ENCODE data around the gene ANXA2. TPM values are rescaled to one million over a fixed set of nuclear protein-coding genes. Genes with fewer than 3 reads are reported as not detected.
"Not testable (repeated sequence)": the region's sequence is repeated elsewhere in the genome, so short reads cannot be mapped to it uniquely, and the experiment has no call there.

Gene ANXA2
- polyA plus RNA-seq, 1 donor = 650 TPM

DNA sequence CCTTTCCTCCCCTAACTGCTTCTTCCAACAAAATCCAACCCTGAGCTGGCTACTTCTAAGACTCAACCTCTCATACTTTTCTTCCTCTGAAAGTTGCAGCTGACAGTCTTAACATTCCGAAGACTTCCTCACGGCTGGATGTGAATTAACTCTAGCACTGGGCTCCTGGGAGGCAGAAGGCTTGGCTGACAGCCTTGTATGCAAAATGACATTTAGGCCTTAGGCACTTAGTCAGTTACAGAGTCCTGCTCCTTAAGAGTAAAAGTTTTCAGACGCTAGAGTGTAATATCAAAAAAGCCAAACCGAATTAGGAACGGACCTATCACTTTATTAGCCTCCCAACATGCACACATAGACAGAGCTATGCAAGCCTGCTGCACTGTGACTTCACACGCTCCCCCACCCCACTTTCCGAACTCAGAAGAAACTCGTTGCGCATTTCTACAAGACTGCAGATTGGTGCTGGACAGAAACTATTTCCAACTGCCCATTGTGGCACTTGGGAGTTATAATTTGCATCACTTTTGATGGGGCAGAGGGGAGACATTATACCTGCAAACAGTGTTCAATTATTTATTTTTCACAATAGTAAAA, 15.5 kb upstream of the ANXA2 start:
- H3K27ac ChIP-seq (ENCODE audit: low read length) = no peak overlapping the region

DNA sequence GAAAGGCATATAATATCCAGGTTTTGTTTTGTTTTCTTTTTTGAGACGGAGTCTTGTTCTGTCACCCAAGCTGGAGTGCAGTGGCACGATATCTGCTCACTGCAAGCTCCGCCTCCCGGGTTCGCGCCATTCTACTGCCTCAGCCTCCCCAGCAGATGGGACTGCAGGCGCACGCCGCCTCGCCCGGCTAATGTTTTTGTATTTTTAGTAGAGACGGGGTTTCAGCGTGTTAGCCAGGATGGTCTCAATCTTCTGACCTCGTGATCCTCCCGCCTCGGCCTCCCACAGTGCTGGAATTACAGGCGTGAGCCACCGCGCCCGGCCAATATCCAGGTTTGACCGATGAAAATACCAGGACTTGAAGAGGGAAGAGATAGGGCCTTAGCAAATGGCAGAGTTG, 15.0 kb upstream of the ANXA2 start:
- 100% methylated on average over 3 of the region's 21 CpGs for WGBS (ENCODE audit: insufficient coverage, low lambda C conversion rate)
- H3K36me3 ChIP-seq (ENCODE audit: control insufficient read depth, insufficient read depth, low read length); H3K27ac ChIP-seq (ENCODE audit: low read length); DNase-seq; H3K4me1 ChIP-seq (ENCODE audit: control insufficient read depth, insufficient read depth, low read length); H3K4me3 ChIP-seq (ENCODE audit: low read length); H3K9me3 ChIP-seq (ENCODE audit: control insufficient read depth, low read depth, low read length); H3K27me3 ChIP-seq (ENCODE audit: control insufficient read depth, insufficient read depth, low read length): not testable (repeated sequence)

More for the DNA sequence above, 15.5 kb upstream of the ANXA2 start:
- Histone ChIP-seq H3K36me3 (ENCODE audit: control insufficient read depth, insufficient read depth, low read length) (no peaks in the 10 kb centered on the region), H3K4me1 (ENCODE audit: control insufficient read depth, insufficient read depth, low read length) (peaks cover 5% of the 10 kb centered on the region), H3K9me3 (ENCODE audit: control insufficient read depth, low read depth, low read length) (no peaks in the 10 kb centered on the region), H3K27me3 (ENCODE audit: control insufficient read depth, insufficient read depth, low read length) (no peaks in the 10 kb centered on the region), H3K4me3 (ENCODE audit: low read length) (no peak overlapping the region)
- WGBS (ENCODE audit: insufficient coverage, low lambda C conversion rate) = no CpG with 5 or more reads among the region's 9 CpGs
- no peak for DNase-seq

DNA sequence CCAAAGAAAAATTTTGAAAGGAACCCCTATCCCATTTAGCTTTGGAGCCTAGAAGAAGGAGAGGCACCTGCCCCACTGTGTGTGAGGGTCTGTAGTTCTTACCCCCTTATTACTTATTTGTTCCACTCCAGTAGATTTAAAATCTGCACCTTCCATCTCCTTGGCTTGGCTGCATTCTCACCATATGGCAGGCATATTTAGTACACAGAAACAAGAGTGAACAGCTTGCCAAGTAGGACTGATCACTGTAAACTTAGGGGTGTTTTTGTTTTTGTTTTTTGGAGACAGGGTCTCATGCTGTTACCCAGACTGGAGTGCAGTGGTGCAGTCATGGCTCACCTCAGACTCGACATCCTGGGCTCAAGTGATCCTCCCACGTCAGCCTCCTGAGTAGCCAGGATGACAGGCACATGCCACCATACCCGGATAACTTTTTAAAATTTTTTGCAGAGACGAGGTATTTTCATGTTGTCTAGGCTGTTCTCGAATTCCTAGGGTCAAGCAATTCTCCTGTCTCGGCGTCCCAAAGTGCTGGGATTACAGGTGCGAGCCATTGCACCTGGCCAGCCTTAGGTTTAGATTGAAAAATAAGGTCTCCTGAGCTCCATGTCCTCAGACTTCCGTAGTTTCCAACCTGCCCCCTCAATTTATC, 14.1 kb upstream of the ANXA2 start:
- H3K9me3 ChIP-seq (ENCODE audit: control insufficient read depth, low read depth, low read length) = no peaks in the 10 kb centered on the region
- no peak overlapping the region for H3K27ac ChIP-seq (ENCODE audit: low read length)
- H3K4me1 ChIP-seq (ENCODE audit: control insufficient read depth, insufficient read depth, low read length) = peaks cover 5% of the 10 kb centered on the region
- no peaks in the 10 kb centered on the region for H3K36me3 ChIP-seq (ENCODE audit: control insufficient read depth, insufficient read depth, low read length)
- no peaks in the 10 kb centered on the region for H3K27me3 ChIP-seq (ENCODE audit: control insufficient read depth, insufficient read depth, low read length)
- DNase-seq = no peak
- no CpG with 5 or more reads among the region's 9 CpGs for WGBS (ENCODE audit: insufficient coverage, low lambda C conversion rate)
- H3K4me3 ChIP-seq (ENCODE audit: low read length) = no peak overlapping the region

DNA sequence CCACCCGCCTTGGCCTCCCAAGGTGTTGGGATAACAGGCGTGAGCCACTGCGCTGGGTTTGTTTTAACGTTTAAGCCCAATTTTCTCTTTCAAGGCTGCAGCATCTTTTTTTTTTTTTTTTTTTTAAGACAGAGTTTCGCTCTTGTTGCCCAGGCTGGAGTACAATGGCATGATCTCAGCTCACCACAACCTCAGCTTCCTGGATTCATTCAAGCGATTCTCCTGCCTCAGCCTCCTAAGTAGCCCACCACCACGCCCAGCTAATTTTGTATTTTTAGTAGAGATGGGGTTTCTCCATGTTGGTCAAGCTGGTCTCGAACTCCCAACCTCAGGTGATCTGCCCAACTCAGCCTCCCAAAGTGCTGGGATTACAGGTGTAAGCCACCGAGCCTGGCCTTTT, 12.6 kb upstream of the ANXA2 start:
- not testable (repeated sequence) for H3K27me3 ChIP-seq (ENCODE audit: control insufficient read depth, insufficient read depth, low read length); DNase-seq; H3K4me1 ChIP-seq (ENCODE audit: control insufficient read depth, insufficient read depth, low read length); H3K9me3 ChIP-seq (ENCODE audit: control insufficient read depth, low read depth, low read length); H3K36me3 ChIP-seq (ENCODE audit: control insufficient read depth, insufficient read depth, low read length); H3K27ac ChIP-seq (ENCODE audit: low read length); H3K4me3 ChIP-seq (ENCODE audit: low read length)
- no CpG with 5 or more reads among the region's 9 CpGs for WGBS (ENCODE audit: insufficient coverage, low lambda C conversion rate)

- H3K27me3 ChIP-seq (ENCODE audit: control insufficient read depth, insufficient read depth, low read length) = no peaks in the 10 kb centered on the region
- H3K9me3 ChIP-seq (ENCODE audit: control insufficient read depth, low read depth, low read length) = no peaks in the 10 kb centered on the region
- peak overlapping the region; percentile 17 for H3K27ac ChIP-seq (ENCODE audit: low read length)
- H3K36me3 ChIP-seq (ENCODE audit: control insufficient read depth, insufficient read depth, low read length) = no peaks in the 10 kb centered on the region
- H3K4me1 ChIP-seq (ENCODE audit: control insufficient read depth, insufficient read depth, low read length) = peaks cover 5% of the 10 kb centered on the region
- H3K4me3 ChIP-seq (ENCODE audit: low read length) = no peak overlapping the region
- peak in 1 of 2 donors; percentile 76 for DNase-seq
Observed at GRCh38 chr15:60408463-60408981, 10.7 kb upstream of the ANXA2 start.

DNA sequence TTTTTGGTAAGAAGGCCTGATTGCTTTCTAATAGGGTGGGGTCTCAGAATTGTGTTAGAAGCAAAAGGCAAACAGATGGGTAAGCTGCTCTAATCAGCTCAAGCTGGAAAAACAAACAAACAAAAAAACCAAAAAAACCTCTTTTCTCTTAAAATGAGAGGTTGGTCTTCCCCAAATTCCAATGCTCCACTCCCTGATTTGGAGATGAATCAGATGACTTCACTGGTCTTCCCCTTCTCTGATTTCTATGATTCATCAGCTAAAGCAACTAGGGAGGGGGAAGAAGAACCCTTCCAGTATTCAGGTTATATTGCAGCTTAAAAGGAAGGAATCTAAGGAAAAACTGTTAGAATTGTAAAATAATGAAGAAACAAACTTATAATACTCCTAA, 9.6 kb upstream of the ANXA2 start:
- no peak for DNase-seq
- no peaks in the 10 kb centered on the region for H3K9me3 ChIP-seq (ENCODE audit: control insufficient read depth, low read depth, low read length)
- H3K27ac ChIP-seq (ENCODE audit: low read length) = no peak overlapping the region
- peaks cover 15% of the 10 kb centered on the region for H3K4me1 ChIP-seq (ENCODE audit: control insufficient read depth, insufficient read depth, low read length)
- no peaks in the 10 kb centered on the region for H3K27me3 ChIP-seq (ENCODE audit: control insufficient read depth, insufficient read depth, low read length)
- H3K36me3 ChIP-seq (ENCODE audit: control insufficient read depth, insufficient read depth, low read length) = no peaks in the 10 kb centered on the region
- H3K4me3 ChIP-seq (ENCODE audit: low read length) = no peak overlapping the region

GRCh38 chr15:60406513-60407414, 9.0 kb upstream of the ANXA2 start:
- no peaks in the 10 kb centered on the region for H3K36me3 ChIP-seq (ENCODE audit: control insufficient read depth, insufficient read depth, low read length)
- H3K4me1 ChIP-seq (ENCODE audit: control insufficient read depth, insufficient read depth, low read length) = peaks cover 16% of the 10 kb centered on the region
- WGBS (ENCODE audit: insufficient coverage, low lambda C conversion rate) = 91% methylated on average over 1 of the region's 2 CpGs
- H3K27me3 ChIP-seq (ENCODE audit: control insufficient read depth, insufficient read depth, low read length) = no peaks in the 10 kb centered on the region
- H3K4me3 ChIP-seq (ENCODE audit: low read length) = no peak overlapping the region
- no peak overlapping the region for H3K27ac ChIP-seq (ENCODE audit: low read length)
- DNase-seq = no peak
- no peaks in the 10 kb centered on the region for H3K9me3 ChIP-seq (ENCODE audit: control insufficient read depth, low read depth, low read length)

DNA sequence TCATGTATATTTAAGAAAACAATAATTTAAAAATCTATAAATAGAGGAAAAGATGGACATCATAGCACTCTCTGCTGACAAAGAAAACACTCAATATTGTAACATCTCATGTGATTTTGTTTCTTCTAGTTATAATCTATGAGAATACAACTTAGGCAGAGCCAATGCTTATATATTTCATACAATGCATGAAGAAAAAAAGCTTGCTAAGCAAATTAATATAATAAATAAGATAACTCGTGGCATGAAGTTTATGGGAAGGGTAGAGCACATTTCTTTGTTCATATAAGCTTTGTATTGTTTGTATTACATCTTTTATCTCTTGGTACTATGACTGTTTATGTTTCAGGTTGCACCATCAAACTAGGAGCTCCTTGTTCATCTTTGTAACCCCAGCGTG, 7.6 kb upstream of the ANXA2 start:
- no peak for DNase-seq
- H3K36me3 ChIP-seq (ENCODE audit: control insufficient read depth, insufficient read depth, low read length) = no peaks in the 10 kb centered on the region
- no peak overlapping the region for H3K27ac ChIP-seq (ENCODE audit: low read length)
- WGBS (ENCODE audit: insufficient coverage, low lambda C conversion rate) = 0% methylated on average over 1 of the region's 2 CpGs
- H3K27me3 ChIP-seq (ENCODE audit: control insufficient read depth, insufficient read depth, low read length) = no peaks in the 10 kb centered on the region
- H3K4me1 ChIP-seq (ENCODE audit: control insufficient read depth, insufficient read depth, low read length) = peaks cover 16% of the 10 kb centered on the region
- no peak overlapping the region for H3K4me3 ChIP-seq (ENCODE audit: low read length)
- no peaks in the 10 kb centered on the region for H3K9me3 ChIP-seq (ENCODE audit: control insufficient read depth, low read depth, low read length)

GRCh38 chr15:60404351-60404750, 6.6 kb upstream of the ANXA2 start:
- whole genome bisulfite sequencing (ENCODE audit: insufficient coverage, low lambda C conversion rate) = no CpG with 5 or more reads among the region's 12 CpGs
- not testable (repeated sequence) for H3K36me3 ChIP-seq (ENCODE audit: control insufficient read depth, insufficient read depth, low read length); DNase-seq; H3K4me3 ChIP-seq (ENCODE audit: low read length); H3K9me3 ChIP-seq (ENCODE audit: control insufficient read depth, low read depth, low read length); H3K27me3 ChIP-seq (ENCODE audit: control insufficient read depth, insufficient read depth, low read length); H3K27ac ChIP-seq (ENCODE audit: low read length)
- peaks cover 19% of the 10 kb centered on the region for H3K4me1 ChIP-seq (ENCODE audit: control insufficient read depth, insufficient read depth, low read length)

GRCh38 chr15:60400944-60401343, 3.2 kb upstream of the ANXA2 start:
- Histone ChIP-seq H3K9me3 (ENCODE audit: control insufficient read depth, low read depth, low read length) (peaks cover 3% of the 10 kb centered on the region), H3K4me1 (ENCODE audit: control insufficient read depth, insufficient read depth, low read length) (peaks cover 23% of the 10 kb centered on the region), H3K27me3 (ENCODE audit: control insufficient read depth, insufficient read depth, low read length) (no peaks in the 10 kb centered on the region), H3K4me3 (ENCODE audit: low read length) (no peak overlapping the region), H3K36me3 (ENCODE audit: control insufficient read depth, insufficient read depth, low read length) (peaks cover 3% of the 10 kb centered on the region), H3K27ac (ENCODE audit: low read length) (no peak overlapping the region)
- no peak for DNase-seq
- WGBS (ENCODE audit: insufficient coverage, low lambda C conversion rate) = no CpG with 5 or more reads among the region's 3 CpGs

Data from large intestine (tissue), 3 donors.